ENCODE data around the gene ENO2.

Gene ENO2

DNA sequence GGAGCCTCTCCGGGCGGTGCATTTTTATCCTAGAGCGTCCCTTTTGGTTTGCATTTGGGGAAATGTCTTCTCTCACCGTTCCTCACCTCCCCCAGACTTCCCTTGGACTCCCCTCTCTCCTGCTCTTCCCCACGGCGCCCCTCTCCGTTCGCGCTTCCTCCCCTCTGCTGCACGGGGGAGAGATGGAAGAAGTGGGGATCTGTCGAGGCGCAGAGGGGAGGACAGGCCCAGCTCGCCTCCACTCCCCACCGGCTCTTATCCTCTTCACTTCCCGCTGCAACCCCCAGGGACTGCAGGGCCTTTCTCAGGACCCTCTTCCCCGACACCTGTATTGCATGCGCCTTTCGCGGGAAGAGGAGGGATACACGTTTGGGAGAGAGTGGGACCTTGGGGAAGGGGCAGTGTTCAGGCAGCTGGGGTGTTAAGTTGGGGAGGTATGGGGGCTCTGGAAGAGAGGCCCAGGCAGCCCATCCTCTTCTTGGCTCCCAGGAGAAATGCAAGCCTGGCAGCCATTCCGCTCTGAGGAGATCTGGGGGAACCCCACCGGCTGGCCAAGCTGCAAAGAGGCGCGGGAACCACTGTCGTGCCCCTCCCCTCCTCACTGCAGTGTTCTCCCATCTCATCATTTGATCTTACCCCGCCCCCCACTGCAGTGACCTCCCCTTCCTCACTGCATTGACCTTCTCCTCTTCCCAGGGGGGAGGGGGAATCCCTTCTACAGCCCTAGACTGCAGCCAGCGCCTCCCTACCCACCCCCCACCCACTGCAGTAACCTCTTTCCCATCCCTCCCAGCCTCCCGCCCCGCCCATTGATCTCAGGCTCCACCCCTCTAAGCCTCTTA, 788 bp downstream of the ENO2 start:
- CTCF ChIA-PET = no interaction called here
- H3K27ac ChIP-seq = no peak overlapping the region; the same call in 1 of the 2 replicates
- TF ChIP-seq, protein P1, sequence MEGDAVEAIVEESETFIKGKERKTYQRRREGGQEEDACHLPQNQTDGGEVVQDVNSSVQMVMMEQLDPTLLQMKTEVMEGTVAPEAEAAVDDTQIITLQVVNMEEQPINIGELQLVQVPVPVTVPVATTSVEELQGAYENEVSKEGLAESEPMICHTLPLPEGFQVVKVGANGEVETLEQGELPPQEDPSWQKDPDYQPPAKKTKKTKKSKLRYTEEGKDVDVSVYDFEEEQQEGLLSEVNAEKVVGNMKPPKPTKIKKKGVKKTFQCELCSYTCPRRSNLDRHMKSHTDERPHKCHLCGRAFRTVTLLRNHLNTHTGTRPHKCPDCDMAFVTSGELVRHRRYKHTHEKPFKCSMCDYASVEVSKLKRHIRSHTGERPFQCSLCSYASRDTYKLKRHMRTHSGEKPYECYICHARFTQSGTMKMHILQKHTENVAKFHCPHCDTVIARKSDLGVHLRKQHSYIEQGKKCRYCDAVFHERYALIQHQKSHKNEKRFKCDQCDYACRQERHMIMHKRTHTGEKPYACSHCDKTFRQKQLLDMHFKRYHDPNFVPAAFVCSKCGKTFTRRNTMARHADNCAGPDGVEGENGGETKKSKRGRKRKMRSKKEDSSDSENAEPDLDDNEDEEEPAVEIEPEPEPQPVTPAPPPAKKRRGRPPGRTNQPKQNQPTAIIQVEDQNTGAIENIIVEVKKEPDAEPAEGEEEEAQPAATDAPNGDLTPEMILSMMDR (conservative IDR thresholded peaks at IDR 0.05; ENCODE audit: low read depth) = no peak
- POLR2A ChIA-PET (ENCODE audit: low non-redundant PET) = no interaction called here
- no peak for DNase-seq (ENCODE audit: low spot score)

DNA sequence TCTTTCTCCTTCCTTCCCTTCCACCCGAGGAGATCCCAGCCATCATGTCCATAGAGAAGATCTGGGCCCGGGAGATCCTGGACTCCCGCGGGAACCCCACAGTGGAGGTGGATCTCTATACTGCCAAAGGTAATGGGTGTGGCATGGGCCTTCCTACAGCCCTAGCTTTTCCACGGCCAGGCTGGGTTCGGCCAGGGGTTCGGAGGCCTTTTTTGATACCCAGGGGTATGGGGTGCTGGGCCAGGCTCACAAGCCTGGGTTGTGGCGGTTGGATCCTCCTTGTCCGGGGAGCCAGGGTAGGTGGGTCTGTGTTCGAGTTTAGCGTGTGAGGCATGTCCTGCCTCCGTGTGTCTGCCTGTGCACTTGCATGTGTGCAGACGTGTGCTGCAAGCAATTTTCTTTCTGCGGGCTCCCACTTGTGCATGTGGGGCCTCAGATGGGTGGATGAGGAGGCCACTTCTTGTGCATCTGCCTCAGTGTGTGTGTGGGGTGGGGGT, 1.5 kb downstream of the ENO2 start:
- TF ChIP-seq, protein P1 (conservative IDR thresholded peaks at IDR 0.05; ENCODE audit: low read depth) = no peak
- no peak overlapping the region for H3K27ac ChIP-seq
- POLR2A ChIA-PET (ENCODE audit: low non-redundant PET) = no interaction called here
- DNase-seq (ENCODE audit: low spot score) = no peak
- CTCF ChIA-PET = no interaction called here

DNA sequence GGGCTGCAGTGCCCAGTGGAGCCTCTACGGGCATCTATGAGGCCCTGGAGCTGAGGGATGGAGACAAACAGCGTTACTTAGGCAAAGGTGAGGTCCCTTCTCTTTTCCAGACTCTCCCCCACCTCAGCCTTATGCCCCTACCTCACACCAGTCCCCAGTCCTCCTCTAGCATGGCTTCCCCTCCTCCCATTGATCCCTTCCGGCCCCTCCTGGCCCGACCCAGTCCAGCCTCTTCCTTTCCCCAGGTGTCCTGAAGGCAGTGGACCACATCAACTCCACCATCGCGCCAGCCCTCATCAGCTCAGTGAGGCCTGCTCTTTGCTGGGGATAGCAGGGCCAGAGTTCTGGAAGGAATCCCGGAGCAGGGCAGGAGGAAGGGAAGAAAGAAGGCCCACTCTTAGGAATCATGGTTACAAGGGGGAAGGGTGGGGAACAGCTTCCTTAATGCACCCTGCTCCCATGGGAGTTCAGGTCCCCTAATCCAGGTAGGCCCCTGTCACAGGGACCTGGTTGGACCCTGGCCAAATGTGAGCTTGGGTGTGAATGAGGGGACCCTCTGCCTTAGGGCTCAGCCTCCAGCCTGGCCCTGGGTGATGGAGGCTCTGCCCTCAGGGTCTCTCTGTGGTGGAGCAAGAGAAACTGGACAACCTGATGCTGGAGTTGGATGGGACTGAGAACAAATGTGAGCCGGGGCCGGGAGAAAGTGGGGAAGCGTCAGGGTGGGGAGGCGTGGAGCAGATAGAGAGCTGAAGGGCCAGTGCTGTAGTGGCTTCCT, 2.2 kb downstream of the ENO2 start:
- ChIA-PET CTCF (interaction anchor here (0.5 to 1.0 kb wide), 2 partner anchors 25 to 32 kb away, joined by 3 to 5 read pairs; no protein-coding TSS in a partner anchor), POLR2A (ENCODE audit: low non-redundant PET) (no interaction called here)

DNA sequence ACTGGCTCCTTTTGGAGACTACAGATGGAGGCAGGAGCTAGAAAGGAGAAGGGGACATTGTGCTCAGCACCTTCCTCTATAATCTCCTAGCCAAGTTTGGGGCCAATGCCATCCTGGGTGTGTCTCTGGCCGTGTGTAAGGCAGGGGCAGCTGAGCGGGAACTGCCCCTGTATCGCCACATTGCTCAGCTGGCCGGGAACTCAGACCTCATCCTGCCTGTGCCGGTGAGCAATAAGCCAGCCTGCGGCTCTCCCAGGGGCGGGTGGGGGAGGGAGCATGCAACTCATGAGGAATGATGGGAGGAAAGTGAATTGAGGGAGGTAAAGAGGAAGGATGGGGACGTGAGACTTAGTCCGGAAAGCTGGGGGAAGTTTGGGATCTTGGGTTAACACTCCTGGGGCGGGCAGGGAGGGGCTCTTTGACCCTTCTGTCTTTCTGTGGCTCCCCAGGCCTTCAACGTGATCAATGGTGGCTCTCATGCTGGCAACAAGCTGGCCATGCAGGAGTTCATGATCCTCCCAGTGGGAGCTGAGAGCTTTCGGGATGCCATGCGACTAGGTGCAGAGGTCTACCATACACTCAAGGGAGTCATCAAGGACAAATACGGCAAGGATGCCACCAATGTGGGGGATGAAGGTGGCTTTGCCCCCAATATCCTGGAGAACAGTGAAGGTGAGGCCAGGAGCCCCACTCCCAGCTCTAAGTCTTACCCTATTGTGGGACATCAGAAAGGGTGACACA, 3.3 kb downstream of the ENO2 start:
- POLR2A ChIA-PET (ENCODE audit: low non-redundant PET) = interaction anchor here (0.6 kb wide), 1 partner anchor 38 kb away, joined by 3 read pairs; no protein-coding TSS in a partner anchor
- no peak overlapping the region for H3K27ac ChIP-seq
- CTCF ChIA-PET = interaction anchor here (0.5 to 1.1 kb wide), 6 partner anchors 17 to 252 kb away, joined by 3 to 5 read pairs (median 4); partner anchors contain the start of gene SPSB2
- TF ChIP-seq, protein P1 (conservative IDR thresholded peaks at IDR 0.05; ENCODE audit: low read depth) = no peak
- DNase-seq (ENCODE audit: low spot score) = no peak

More for the DNA sequence above, 2.2 kb downstream of the ENO2 start:
- DNase-seq (ENCODE audit: low spot score) = no peak
- TF ChIP-seq, protein P1 (conservative IDR thresholded peaks at IDR 0.05; ENCODE audit: low read depth) = no peak
- H3K27ac ChIP-seq = no peak overlapping the region

DNA sequence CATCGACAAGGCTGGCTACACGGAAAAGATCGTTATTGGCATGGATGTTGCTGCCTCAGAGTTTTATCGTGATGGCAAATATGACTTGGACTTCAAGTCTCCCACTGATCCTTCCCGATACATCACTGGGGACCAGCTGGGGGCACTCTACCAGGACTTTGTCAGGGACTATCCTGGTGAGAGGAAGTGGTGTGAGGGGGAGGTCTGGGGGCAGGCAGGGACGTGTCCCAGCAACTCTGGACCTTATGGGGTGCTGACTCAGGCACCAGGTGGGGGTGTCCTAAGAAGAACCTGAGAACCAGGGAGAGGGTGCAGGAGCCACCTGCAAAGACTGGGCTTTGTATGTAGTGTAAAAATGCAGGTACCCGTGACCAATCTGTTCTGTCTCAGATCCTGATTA, 5.2 kb downstream of the ENO2 start:
- CTCF ChIA-PET = no interaction called here
- TF ChIP-seq, protein P1 (conservative IDR thresholded peaks at IDR 0.05; ENCODE audit: low read depth) = no peak
- no peak for DNase-seq (ENCODE audit: low spot score)
- POLR2A ChIA-PET (ENCODE audit: low non-redundant PET) = interaction anchor here (0.6 kb wide), 1 partner anchor 264 kb away, joined by 11 read pairs; no protein-coding TSS in a partner anchor
- no peak overlapping the region for H3K27ac ChIP-seq

DNA sequence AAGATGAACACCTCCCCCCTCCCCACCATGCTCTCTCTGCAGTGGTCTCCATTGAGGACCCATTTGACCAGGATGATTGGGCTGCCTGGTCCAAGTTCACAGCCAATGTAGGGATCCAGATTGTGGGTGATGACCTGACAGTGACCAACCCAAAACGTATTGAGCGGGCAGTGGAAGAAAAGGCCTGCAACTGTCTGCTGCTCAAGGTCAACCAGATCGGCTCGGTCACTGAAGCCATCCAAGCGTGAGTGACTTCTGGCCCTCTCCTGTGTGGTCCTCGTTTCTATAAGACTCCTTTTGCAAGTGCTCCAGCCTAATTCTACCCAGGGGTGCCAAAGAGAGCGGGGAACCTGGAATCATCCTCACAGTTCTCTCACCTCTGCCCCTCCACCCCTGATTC, 7.2 kb downstream of the ENO2 start:
- TF ChIP-seq, protein P1 (conservative IDR thresholded peaks at IDR 0.05; ENCODE audit: low read depth) = no peak
- CTCF ChIA-PET = interaction anchor here (0.7 to 1.1 kb wide), 3 partner anchors 23 to 51 kb away, joined by 3 to 8 read pairs (median 3); no protein-coding TSS in a partner anchor
- POLR2A ChIA-PET (ENCODE audit: low non-redundant PET) = no interaction called here
- H3K27ac ChIP-seq = no peak overlapping the region
- no peak for DNase-seq (ENCODE audit: low spot score)
